PC-3 (cell line): ENCODE data around the gene FERMT3.

Experiments
- EZH2 ChIP-seq: fragments of 300-600 bp; sonication (generic); IDR thresholded peaks from one replicate; pipeline ENCODE4 v1.6.1; 2017; ENCODE audit warnings: antibody characterized with exemption, mild to moderate bottlenecking, low read length; ENCODE audit not compliant: unreplicated experiment
- EZH2phosphoT487 ChIP-seq: fragments of 300-600 bp; sonication (generic); IDR thresholded peaks from 2 replicates; pipeline ENCODE4 v1.6.1; 2018; ENCODE audit warnings: mild to moderate bottlenecking, antibody characterized with exemption, low read length, borderline replicate concordance
- TF ChIP-seq, protein P1 (sequence below): fragments of 300-600 bp; sonication (generic); conservative IDR thresholded peaks from 2 replicates; pipeline ENCODE4 v1.5.1; 2017; ENCODE audit warnings: antibody characterized with exemption, low read depth, mild to moderate bottlenecking, low read length

- TF ChIP-seq EZH2, result no peak
- TF ChIP-seq, protein P1, sequence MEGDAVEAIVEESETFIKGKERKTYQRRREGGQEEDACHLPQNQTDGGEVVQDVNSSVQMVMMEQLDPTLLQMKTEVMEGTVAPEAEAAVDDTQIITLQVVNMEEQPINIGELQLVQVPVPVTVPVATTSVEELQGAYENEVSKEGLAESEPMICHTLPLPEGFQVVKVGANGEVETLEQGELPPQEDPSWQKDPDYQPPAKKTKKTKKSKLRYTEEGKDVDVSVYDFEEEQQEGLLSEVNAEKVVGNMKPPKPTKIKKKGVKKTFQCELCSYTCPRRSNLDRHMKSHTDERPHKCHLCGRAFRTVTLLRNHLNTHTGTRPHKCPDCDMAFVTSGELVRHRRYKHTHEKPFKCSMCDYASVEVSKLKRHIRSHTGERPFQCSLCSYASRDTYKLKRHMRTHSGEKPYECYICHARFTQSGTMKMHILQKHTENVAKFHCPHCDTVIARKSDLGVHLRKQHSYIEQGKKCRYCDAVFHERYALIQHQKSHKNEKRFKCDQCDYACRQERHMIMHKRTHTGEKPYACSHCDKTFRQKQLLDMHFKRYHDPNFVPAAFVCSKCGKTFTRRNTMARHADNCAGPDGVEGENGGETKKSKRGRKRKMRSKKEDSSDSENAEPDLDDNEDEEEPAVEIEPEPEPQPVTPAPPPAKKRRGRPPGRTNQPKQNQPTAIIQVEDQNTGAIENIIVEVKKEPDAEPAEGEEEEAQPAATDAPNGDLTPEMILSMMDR, result no peak
- TF ChIP-seq EZH2phosphoT487, result no peak
Measured at GRCh38 chr11:64206457-64207255, at the start of gene FERMT3.
